ENCODE results near the gene RASGRP3.

GRCh38 chr2:33550206-33550605, 73.8 kb downstream of the RASGRP3 start:
- TF ChIP-seq, protein P1, sequence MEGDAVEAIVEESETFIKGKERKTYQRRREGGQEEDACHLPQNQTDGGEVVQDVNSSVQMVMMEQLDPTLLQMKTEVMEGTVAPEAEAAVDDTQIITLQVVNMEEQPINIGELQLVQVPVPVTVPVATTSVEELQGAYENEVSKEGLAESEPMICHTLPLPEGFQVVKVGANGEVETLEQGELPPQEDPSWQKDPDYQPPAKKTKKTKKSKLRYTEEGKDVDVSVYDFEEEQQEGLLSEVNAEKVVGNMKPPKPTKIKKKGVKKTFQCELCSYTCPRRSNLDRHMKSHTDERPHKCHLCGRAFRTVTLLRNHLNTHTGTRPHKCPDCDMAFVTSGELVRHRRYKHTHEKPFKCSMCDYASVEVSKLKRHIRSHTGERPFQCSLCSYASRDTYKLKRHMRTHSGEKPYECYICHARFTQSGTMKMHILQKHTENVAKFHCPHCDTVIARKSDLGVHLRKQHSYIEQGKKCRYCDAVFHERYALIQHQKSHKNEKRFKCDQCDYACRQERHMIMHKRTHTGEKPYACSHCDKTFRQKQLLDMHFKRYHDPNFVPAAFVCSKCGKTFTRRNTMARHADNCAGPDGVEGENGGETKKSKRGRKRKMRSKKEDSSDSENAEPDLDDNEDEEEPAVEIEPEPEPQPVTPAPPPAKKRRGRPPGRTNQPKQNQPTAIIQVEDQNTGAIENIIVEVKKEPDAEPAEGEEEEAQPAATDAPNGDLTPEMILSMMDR (conservative IDR thresholded peaks at IDR 0.05) = no peak
- no peak for TF ChIP-seq EZH2 (IDR thresholded peaks at IDR 0.05; ENCODE audit: low read depth)

Data from PC-9 (cell line).